ENCODE measurements around the gene GNG8. TPM values are rescaled to one million over a fixed set of nuclear protein-coding genes. Genes with fewer than 3 reads are reported as not detected.

The GNG8 gene
- total and polyA plus RNA-seq, 10 of the 15 experiments (the other 5 are each of a cell fraction or from before 2014, with no cell fraction given), result 1.2 to 6.6 (median 2.7) TPM; not detected in 6

DNA sequence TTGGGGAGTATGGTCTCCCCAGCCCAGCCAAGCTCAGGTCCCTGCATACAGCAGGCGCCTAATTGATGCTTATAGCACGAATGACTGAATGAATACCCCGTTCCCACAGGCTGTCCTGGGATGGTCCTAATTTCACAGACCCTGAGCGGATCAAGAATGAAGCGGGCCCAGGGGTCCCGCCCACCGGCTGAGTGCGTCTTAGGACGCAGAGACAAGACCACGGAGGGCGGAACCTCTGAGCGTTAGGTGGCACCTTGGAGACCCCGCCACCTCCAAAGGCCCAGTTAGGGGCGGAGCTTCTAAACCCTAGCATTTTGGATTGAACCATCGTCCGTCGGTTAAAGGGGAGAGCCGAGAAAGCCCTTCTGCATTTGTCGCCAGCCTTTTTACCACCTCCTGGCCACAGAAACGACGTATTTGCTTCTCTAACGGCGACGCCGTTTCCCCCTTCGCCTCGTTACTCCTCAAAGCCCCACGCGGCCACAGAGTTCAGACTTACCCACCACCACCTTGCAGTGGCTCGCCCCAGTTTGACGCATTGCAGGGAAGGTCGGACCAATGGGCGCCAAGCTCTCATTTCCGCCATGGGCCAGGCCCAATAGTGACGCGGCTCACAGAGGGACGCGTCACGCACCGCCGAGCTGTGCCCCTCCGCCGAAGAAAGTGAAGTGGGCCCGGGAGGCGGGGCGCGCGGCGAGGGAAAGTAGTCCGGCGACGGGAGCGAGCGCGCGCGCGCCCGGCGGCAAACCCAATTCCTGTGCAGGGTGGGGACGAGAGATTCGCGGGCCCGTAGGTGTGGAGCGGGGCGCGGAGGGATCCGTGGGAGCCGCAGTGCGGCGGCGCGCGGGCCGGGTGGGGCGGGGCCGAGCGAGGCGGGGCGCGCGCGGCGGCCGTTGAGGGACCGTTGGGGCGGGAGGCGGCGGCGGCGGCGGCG, 35.4 kb downstream of the GNG8 start (continued):
- TF ChIP-seq, protein P1, sequence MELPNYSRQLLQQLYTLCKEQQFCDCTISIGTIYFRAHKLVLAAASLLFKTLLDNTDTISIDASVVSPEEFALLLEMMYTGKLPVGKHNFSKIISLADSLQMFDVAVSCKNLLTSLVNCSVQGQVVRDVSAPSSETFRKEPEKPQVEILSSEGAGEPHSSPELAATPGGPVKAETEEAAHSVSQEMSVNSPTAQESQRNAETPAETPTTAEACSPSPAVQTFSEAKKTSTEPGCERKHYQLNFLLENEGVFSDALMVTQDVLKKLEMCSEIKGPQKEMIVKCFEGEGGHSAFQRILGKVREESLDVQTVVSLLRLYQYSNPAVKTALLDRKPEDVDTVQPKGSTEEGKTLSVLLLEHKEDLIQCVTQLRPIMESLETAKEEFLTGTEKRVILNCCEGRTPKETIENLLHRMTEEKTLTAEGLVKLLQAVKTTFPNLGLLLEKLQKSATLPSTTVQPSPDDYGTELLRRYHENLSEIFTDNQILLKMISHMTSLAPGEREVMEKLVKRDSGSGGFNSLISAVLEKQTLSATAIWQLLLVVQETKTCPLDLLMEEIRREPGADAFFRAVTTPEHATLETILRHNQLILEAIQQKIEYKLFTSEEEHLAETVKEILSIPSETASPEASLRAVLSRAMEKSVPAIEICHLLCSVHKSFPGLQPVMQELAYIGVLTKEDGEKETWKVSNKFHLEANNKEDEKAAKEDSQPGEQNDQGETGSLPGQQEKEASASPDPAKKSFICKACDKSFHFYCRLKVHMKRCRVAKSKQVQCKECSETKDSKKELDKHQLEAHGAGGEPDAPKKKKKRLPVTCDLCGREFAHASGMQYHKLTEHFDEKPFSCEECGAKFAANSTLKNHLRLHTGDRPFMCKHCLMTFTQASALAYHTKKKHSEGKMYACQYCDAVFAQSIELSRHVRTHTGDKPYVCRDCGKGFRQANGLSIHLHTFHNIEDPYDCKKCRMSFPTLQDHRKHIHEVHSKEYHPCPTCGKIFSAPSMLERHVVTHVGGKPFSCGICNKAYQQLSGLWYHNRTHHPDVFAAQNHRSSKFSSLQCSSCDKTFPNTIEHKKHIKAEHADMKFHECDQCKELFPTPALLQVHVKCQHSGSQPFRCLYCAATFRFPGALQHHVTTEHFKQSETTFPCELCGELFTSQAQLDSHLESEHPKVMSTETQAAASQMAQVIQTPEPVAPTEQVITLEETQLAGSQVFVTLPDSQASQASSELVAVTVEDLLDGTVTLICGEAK (IDR thresholded peaks at IDR 0.05; ENCODE audit: borderline replicate concordance), result peak; percentile 70
- TF ChIP-seq, protein P2, sequence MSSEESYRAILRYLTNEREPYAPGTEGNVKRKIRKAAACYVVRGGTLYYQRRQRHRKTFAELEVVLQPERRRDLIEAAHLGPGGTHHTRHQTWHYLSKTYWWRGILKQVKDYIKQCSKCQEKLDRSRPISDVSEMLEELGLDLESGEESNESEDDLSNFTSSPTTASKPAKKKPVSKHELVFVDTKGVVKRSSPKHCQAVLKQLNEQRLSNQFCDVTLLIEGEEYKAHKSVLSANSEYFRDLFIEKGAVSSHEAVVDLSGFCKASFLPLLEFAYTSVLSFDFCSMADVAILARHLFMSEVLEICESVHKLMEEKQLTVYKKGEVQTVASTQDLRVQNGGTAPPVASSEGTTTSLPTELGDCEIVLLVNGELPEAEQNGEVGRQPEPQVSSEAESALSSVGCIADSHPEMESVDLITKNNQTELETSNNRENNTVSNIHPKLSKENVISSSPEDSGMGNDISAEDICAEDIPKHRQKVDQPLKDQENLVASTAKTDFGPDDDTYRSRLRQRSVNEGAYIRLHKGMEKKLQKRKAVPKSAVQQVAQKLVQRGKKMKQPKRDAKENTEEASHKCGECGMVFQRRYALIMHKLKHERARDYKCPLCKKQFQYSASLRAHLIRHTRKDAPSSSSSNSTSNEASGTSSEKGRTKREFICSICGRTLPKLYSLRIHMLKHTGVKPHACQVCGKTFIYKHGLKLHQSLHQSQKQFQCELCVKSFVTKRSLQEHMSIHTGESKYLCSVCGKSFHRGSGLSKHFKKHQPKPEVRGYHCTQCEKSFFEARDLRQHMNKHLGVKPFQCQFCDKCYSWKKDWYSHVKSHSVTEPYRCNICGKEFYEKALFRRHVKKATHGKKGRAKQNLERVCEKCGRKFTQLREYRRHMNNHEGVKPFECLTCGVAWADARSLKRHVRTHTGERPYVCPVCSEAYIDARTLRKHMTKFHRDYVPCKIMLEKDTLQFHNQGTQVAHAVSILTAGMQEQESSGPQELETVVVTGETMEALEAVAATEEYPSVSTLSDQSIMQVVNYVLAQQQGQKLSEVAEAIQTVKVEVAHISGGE (CRISPR knock-in tag; IDR thresholded peaks at IDR 0.05), result no peak
- TF ChIP-seq, protein P3, sequence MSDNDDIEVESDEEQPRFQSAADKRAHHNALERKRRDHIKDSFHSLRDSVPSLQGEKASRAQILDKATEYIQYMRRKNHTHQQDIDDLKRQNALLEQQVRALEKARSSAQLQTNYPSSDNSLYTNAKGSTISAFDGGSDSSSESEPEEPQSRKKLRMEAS (IDR thresholded peaks at IDR 0.05; ENCODE audit: low read depth, low read length), result peak; percentile 78; the same call in 1 of the 2 replicates
- TF ChIP-seq GATAD2B (conservative IDR thresholded peaks at IDR 0.05; ENCODE audit: low read depth), result no peak; the same call in 1 of the 2 replicates
- TF ChIP-seq POLR2AphosphoS2 (IDR thresholded peaks at IDR 0.05; ENCODE audit: low read depth, low read length), result peak; percentile 47; the same call in 1 of the 2 replicates
- no peak for TF ChIP-seq MYC (IDR thresholded peaks at IDR 0.05; ENCODE audit: insufficient read depth, insufficient read length, insufficient replicate concordance, low read length, severe bottlenecking)
- TF ChIP-seq, protein P4, sequence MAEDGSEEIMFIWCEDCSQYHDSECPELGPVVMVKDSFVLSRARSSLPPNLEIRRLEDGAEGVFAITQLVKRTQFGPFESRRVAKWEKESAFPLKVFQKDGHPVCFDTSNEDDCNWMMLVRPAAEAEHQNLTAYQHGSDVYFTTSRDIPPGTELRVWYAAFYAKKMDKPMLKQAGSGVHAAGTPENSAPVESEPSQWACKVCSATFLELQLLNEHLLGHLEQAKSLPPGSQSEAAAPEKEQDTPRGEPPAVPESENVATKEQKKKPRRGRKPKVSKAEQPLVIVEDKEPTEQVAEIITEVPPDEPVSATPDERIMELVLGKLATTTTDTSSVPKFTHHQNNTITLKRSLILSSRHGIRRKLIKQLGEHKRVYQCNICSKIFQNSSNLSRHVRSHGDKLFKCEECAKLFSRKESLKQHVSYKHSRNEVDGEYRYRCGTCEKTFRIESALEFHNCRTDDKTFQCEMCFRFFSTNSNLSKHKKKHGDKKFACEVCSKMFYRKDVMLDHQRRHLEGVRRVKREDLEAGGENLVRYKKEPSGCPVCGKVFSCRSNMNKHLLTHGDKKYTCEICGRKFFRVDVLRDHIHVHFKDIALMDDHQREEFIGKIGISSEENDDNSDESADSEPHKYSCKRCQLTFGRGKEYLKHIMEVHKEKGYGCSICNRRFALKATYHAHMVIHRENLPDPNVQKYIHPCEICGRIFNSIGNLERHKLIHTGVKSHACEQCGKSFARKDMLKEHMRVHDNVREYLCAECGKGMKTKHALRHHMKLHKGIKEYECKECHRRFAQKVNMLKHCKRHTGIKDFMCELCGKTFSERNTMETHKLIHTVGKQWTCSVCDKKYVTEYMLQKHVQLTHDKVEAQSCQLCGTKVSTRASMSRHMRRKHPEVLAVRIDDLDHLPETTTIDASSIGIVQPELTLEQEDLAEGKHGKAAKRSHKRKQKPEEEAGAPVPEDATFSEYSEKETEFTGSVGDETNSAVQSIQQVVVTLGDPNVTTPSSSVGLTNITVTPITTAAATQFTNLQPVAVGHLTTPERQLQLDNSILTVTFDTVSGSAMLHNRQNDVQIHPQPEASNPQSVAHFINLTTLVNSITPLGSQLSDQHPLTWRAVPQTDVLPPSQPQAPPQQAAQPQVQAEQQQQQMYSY (CRISPR knock-in tag; IDR thresholded peaks at IDR 0.05), result no peak
- TF ChIP-seq RAD21 (IDR thresholded peaks at IDR 0.05; ENCODE audit: insufficient read depth, low read depth, low read length), result no peak
- TF ChIP-seq TCF12 (IDR thresholded peaks at IDR 0.05; ENCODE audit: low read depth, low read length), result no peak
- peak; percentile 99 for TF ChIP-seq STAT1 (conservative IDR thresholded peaks at IDR 0.05)
- TF ChIP-seq NFIC (IDR thresholded peaks at IDR 0.05; ENCODE audit: low read depth, low read length), result peak; percentile 71
- peak in 1 of 2 experiments; percentile 67; a peak in 1 of 4 replicates for TF ChIP-seq IKZF2 (IDR thresholded peaks at IDR 0.05)
